CD4-positive, alpha-beta T cell (primary cell): ENCODE measurements around the gene EDNRA. TPM values are rescaled to one million over a fixed set of nuclear protein-coding genes. Genes with fewer than 3 reads are reported as not detected.

Experiments
- ATAC-seq: fragments of 200-7000 bp; cut with Tn5 transposase; one replicate; pipeline ENCODE4 v1.10.0; 2022; ENCODE audit warnings: mild to moderate bottlenecking; ENCODE audit not compliant: poor library complexity
- CTCF ChIA-PET: fragments of 350-600 bp; sonication (Branson Sonifier 250); formaldehyde crosslinking; loops from one replicate; lab custom pipeline; 2021; ENCODE audit warnings: antibody characterized with exemption, inconsistent platforms; lab: Charles Lee
- POLR2A ChIA-PET: fragments of 350-600 bp; sonication (Branson Sonifier 250); formaldehyde crosslinking; loops from one replicate; lab custom pipeline; 2021; ENCODE audit warnings: antibody characterized with exemption, inconsistent platforms; lab: Charles Lee
- DNase-seq, 14 experiments: peaks; one replicate each; pipeline ENCODE4 v3.0.0-alpha.2; 2013 to 2020; ENCODE audit warnings: mixed read lengths in 2 of 14
- H3K27ac ChIP-seq, 2 donors: one replicate each; pipeline versions ENCODE4 v1.5.1 to v1.7.0; 2013; ENCODE audit warnings: low read length in 2 of 2, low read depth in 1 of 2, mild to moderate bottlenecking in 1 of 2
- H3K27me3 ChIP-seq, 2 experiments: 1 replicate in 1 of 2; 2 replicates in 1 of 2; pipeline versions ENCODE4 v1.6.1 to v1.7.0; 2013; ENCODE audit warnings: low read length in 2 of 2, control low read depth in 1 of 2, mild to moderate bottlenecking in 1 of 2, moderate library complexity in 1 of 2; ENCODE audit not compliant: insufficient read depth in 2 of 2, control insufficient read depth in 1 of 2
- H3K36me3 ChIP-seq: one replicate; pipeline ENCODE4 v1.6.1; 2013; ENCODE audit warnings: low read length, control low read depth; ENCODE audit not compliant: insufficient read depth
- H3K4me1 ChIP-seq: one replicate; pipeline ENCODE4 v1.6.1; 2013; ENCODE audit warnings: low read length, control low read depth; ENCODE audit not compliant: insufficient read depth
- H3K4me3 ChIP-seq: one replicate; pipeline ENCODE4 v1.5.1; 2013; ENCODE audit warnings: mild to moderate bottlenecking, low read length, moderate library complexity
- H3K9me3 ChIP-seq, 2 experiments: 1 replicate in 1 of 2; 2 replicates in 1 of 2; pipeline versions ENCODE4 v1.6.1 to v1.7.0; 2013; ENCODE audit warnings: low read length in 2 of 2, mild to moderate bottlenecking in 2 of 2, control low read depth in 1 of 2, moderate library complexity in 1 of 2; ENCODE audit not compliant: control insufficient read depth in 1 of 2, insufficient read depth in 1 of 2
- H3K27ac Mint-ChIP-seq: one replicate; pipeline ENCODE4 v1.8.0; 2020; ENCODE audit warnings: mixed read lengths
- H3K27me3 Mint-ChIP-seq: one replicate; pipeline ENCODE4 v1.8.0; 2021; ENCODE audit warnings: mixed read lengths
- H3K36me3 Mint-ChIP-seq: one replicate; pipeline ENCODE4 v1.8.0; 2021; ENCODE audit warnings: low read depth, mixed read lengths
- H3K4me1 Mint-ChIP-seq: one replicate; pipeline ENCODE4 v1.8.0; 2021; ENCODE audit warnings: low read depth, mixed read lengths
- H3K4me3 Mint-ChIP-seq: one replicate; pipeline ENCODE4 v1.8.0; 2020; ENCODE audit warnings: mild to moderate bottlenecking, mixed read lengths
- H3K9me3 Mint-ChIP-seq: one replicate; pipeline ENCODE4 v1.8.0; 2020; ENCODE audit warnings: mixed read lengths
- CTCF ChIP-seq: fragments of 200-600 bp; IDR thresholded peaks from one replicate; pipeline ENCODE4 v1.8.0; 2022; ENCODE audit warnings: antibody characterized with exemption, mild to moderate bottlenecking
- intact Hi-C, 2 experiments: fragments of 100-400 bp; cut with DNase I in 1 of 2; cut with micrococcal nuclease in 1 of 2; formaldehyde crosslinking; loops; one replicate each; pipeline versions ENCODE4 v1.15.1 to v1.9.0; 2023 to 2025; cut with DNase I, micrococcal nuclease
- total RNA-seq, 174 experiments: library from RNA in 2 of 174; stranded (reverse) in 2 of 174; gene quantifications; one replicate each; pipeline ENCODE4 v1.2.3 and lab custom pipeline; 2021 to 2026

The EDNRA gene
- total RNA-seq, 2 experiments from 2014 or later: not detected

GRCh38 chr4:147515220-147515936 lies 34.5 kb downstream of the EDNRA start:
- ChIA-PET CTCF (interaction anchor here (0.6 kb wide), 1 partner anchor 10 kb away, joined by 3 read pairs; no protein-coding TSS in a partner anchor), POLR2A (no interaction called here)
- no peaks in the 10 kb centered on the region for H3K9me3 Mint-ChIP-seq
- H3K27me3 Mint-ChIP-seq: peaks cover 57% of the 10 kb centered on the region
- Histone ChIP-seq H3K9me3 (no peaks in the 10 kb centered on the region), H3K4me1 (no peaks in the 10 kb centered on the region), H3K4me3 (no peak overlapping the region), H3K27ac (no peak overlapping the region), H3K36me3 (no peaks in the 10 kb centered on the region), H3K27me3 (peaks cover 0 to 14% of the 10 kb centered on the region in 2 experiments)
- H3K27ac Mint-ChIP-seq: no peak overlapping the region
- H3K4me3 Mint-ChIP-seq: no peak overlapping the region
- TF ChIP-seq CTCF: no peak
- no peaks in the 10 kb centered on the region for H3K36me3 Mint-ChIP-seq
- no peaks in the 10 kb centered on the region for H3K4me1 Mint-ChIP-seq
- DNase-seq (no peak), ATAC-seq (no peak)
- intact Hi-C loops: no loop called here

DNA sequence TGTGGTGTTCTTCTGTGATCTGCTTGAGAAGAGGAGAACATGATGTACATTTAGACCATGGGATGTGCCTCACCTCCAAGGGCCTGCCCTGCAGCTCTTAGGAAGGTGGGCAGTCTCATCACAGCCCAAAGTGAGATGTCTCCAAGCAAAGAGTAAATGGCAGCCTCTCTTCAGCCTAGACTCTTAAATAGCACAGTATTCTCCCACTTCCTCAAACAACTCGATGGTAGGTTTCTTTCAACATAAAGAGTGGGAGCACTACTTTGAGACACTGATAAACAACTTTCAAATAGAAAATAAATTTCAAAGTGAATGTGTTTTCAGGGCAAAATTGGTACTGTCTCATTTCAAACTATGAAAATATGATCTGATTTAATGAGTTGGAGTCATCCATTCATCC lies 35.2 kb downstream of the EDNRA start:
- H3K4me1 Mint-ChIP-seq: no peaks in the 10 kb centered on the region
- H3K4me3 ChIP-seq: no peak overlapping the region
- DNase-seq (no peak), ATAC-seq (no peak)
- no peaks in the 10 kb centered on the region for H3K36me3 Mint-ChIP-seq
- TF ChIP-seq CTCF: no peak
- no peaks in the 10 kb centered on the region for H3K4me1 ChIP-seq
- no peak overlapping the region for H3K27ac ChIP-seq
- H3K27ac Mint-ChIP-seq: no peak overlapping the region
- peaks cover 51% of the 10 kb centered on the region for H3K27me3 Mint-ChIP-seq
- H3K9me3 ChIP-seq: no peaks in the 10 kb centered on the region
- ChIA-PET POLR2A (no interaction called here), CTCF (no interaction called here)
- H3K36me3 ChIP-seq: no peaks in the 10 kb centered on the region
- H3K4me3 Mint-ChIP-seq: no peak overlapping the region
- peaks cover 0 to 7% of the 10 kb centered on the region in 2 experiments for H3K27me3 ChIP-seq
- no peaks in the 10 kb centered on the region for H3K9me3 Mint-ChIP-seq
- intact Hi-C loops: no loop called here

DNA sequence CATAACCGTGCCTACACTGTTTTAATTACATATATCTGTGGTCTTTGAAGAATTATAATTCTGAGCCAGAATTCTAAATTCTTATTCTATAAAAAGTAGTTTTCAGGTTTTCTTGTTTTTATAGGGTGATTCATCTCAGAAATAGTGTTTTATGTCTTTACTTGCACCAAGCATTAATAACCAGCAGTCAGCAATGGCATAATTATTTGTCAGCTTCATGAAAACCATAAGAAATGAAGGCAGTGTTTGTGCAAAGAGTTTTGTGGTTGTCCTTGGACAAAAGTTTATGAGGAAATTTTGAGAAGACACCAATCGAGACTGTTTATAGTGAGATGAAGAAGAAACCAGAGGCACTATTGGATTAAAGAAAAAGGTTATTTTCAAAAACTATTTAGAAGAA lies 37.2 kb downstream of the EDNRA start:
- CTCF ChIA-PET: interaction anchor here (0.5 to 1.7 kb wide), 3 partner anchors 7 to 349 kb away, joined by 3 to 16 read pairs (median 7); no protein-coding TSS in a partner anchor

More for the DNA sequence above, 37.2 kb downstream of the EDNRA start:
- Histone ChIP-seq H3K36me3 (no peaks in the 10 kb centered on the region), H3K4me1 (no peaks in the 10 kb centered on the region), H3K4me3 (no peak overlapping the region), H3K27ac (no peak overlapping the region), H3K27me3 (no peaks in the 10 kb centered on the region), H3K9me3 (no peaks in the 10 kb centered on the region)
- ATAC-seq: no peak
- Mint-ChIP-seq H3K4me1 (no peaks in the 10 kb centered on the region), H3K9me3 (no peaks in the 10 kb centered on the region), H3K27ac (no peak overlapping the region), H3K36me3 (no peaks in the 10 kb centered on the region), H3K27me3 (peaks cover 34% of the 10 kb centered on the region), H3K4me3 (no peak overlapping the region)
- intact Hi-C loops: loop anchor here in 1 of 2 experiments (2.0 kb wide), 1 partner anchor 349 kb away; no protein-coding TSS in a partner anchor
- TF ChIP-seq CTCF: no peak
- POLR2A ChIA-PET: interaction anchor here (1.3 kb wide), 1 partner anchor 349 kb away, joined by 4 read pairs; no protein-coding TSS in a partner anchor
- DNase-seq: no peak
